DND-41 (cell line): ENCODE measurements around the gene NFATC2.

Source experiments
- ATAC-seq: fragments of 200-7000 bp; cut with Tn5 transposase; 3 replicates; pipeline ENCODE4 v1.9.1; 2021; ENCODE audit warnings: low read depth; ENCODE audit not compliant: insufficient read depth
- DNase-seq: peaks from one replicate; pipeline ENCODE4 v3.0.0-alpha.2; 2020
- H2AFZ ChIP-seq: 2 replicates; pipeline ENCODE4 v1.6.0; 2012; ENCODE audit warnings: low read depth, low read length
- H3K27ac ChIP-seq: 2 replicates; pipeline ENCODE4 v1.5.1; 2012; ENCODE audit warnings: low read length, inconsistent platforms
- H3K27me3 ChIP-seq: fragments of 200-600 bp; sonication (generic); 2 replicates; pipeline ENCODE4 v1.6.0; 2012; ENCODE audit warnings: low read length, mild to moderate bottlenecking, inconsistent platforms; ENCODE audit not compliant: insufficient read depth, poor library complexity
- H3K36me3 ChIP-seq: 2 replicates; pipeline ENCODE4 v1.5.1; 2012; ENCODE audit warnings: low read length, inconsistent platforms; ENCODE audit not compliant: insufficient read depth
- H3K4me1 ChIP-seq: 2 replicates; pipeline ENCODE4 v1.5.1; 2012; ENCODE audit warnings: mild to moderate bottlenecking, low read length; ENCODE audit not compliant: insufficient read depth
- H3K4me2 ChIP-seq: 2 replicates; pipeline ENCODE4 v1.6.0; 2012; ENCODE audit warnings: mild to moderate bottlenecking, moderate library complexity, low read length, inconsistent platforms; ENCODE audit not compliant: insufficient read depth
- H3K4me3 ChIP-seq, 2 experiments: fragments of 200-600 bp in 1 of 2; shearing (Covaris generic) in 1 of 2; 2 replicates each; pipeline ENCODE4 v1.5.1; 2012 to 2016; ENCODE audit warnings: inconsistent platforms in 2 of 2, low read length in 2 of 2, mild to moderate bottlenecking in 2 of 2, low read depth in 1 of 2, moderate library complexity in 1 of 2
- H3K79me2 ChIP-seq: 2 replicates; pipeline ENCODE4 v1.6.0; 2012; ENCODE audit warnings: low read length, inconsistent platforms; ENCODE audit not compliant: insufficient read depth
- H3K9ac ChIP-seq: 2 replicates; pipeline ENCODE4 v1.6.0; 2012; ENCODE audit warnings: low read depth, mild to moderate bottlenecking, inconsistent platforms, low read length, moderate library complexity
- H3K9me3 ChIP-seq: 2 replicates; pipeline ENCODE4 v1.5.1; 2012; ENCODE audit warnings: low read length, moderate library complexity, mild to moderate bottlenecking, inconsistent platforms; ENCODE audit not compliant: insufficient read depth, severe bottlenecking
- H4K20me1 ChIP-seq: 2 replicates; pipeline ENCODE4 v1.6.0; 2012; ENCODE audit warnings: low read length; ENCODE audit not compliant: insufficient read depth
- CTCF ChIP-seq: IDR thresholded peaks from 2 replicates; pipeline ENCODE4 v1.5.1; 2012; ENCODE audit warnings: borderline replicate concordance, low read length, moderate library complexity, mild to moderate bottlenecking; ENCODE audit not compliant: poor library complexity, severe bottlenecking; ENCODE audit errors: extremely low read depth
- EZH2 ChIP-seq: IDR thresholded peaks from 3 replicates; pipeline ENCODE4 v1.6.1; 2012; ENCODE audit warnings: borderline replicate concordance, low read depth, mild to moderate bottlenecking, moderate library complexity, low read length, inconsistent platforms; ENCODE audit not compliant: severe bottlenecking

NFATC2 gene

GRCh38 chr20:51418137-51418529 is 124.4 kb downstream of the NFATC2 start:
- Histone ChIP-seq H3K9ac (no peak overlapping the region), H3K27me3 (peaks cover 3% of the 10 kb centered on the region), H3K9me3 (no peaks in the 10 kb centered on the region), H3K4me1 (no peaks in the 10 kb centered on the region), H4K20me1 (no peaks in the 10 kb centered on the region), H3K4me3 (no peak overlapping the region), H2AFZ (no peak overlapping the region), H3K79me2 (no peaks in the 10 kb centered on the region), H3K36me3 (no peaks in the 10 kb centered on the region), H3K27ac (no peak overlapping the region), H3K4me2 (no peak overlapping the region)
- TF ChIP-seq EZH2 (no peak), CTCF (no peak)
- ATAC-seq (no peak), DNase-seq (no peak)

GRCh38 chr20:51417250-51418136 is 125.0 kb downstream of the NFATC2 start:
- no peak overlapping the region for H3K9ac ChIP-seq
- H2AFZ ChIP-seq: no peak overlapping the region
- no peak overlapping the region for H3K27ac ChIP-seq
- no peaks in the 10 kb centered on the region for H3K9me3 ChIP-seq
- peaks cover 3% of the 10 kb centered on the region for H3K27me3 ChIP-seq
- H3K36me3 ChIP-seq: no peaks in the 10 kb centered on the region
- ATAC-seq: no peak
- no peaks in the 10 kb centered on the region for H4K20me1 ChIP-seq
- DNase-seq: no peak
- H3K79me2 ChIP-seq: no peaks in the 10 kb centered on the region
- TF ChIP-seq CTCF (no peak), EZH2 (no peak)
- H3K4me2 ChIP-seq: no peak overlapping the region
- no peaks in the 10 kb centered on the region for H3K4me1 ChIP-seq
- no peak overlapping the region for H3K4me3 ChIP-seq

GRCh38 chr20:51416532-51417249 is 125.8 kb downstream of the NFATC2 start:
- H3K9me3 ChIP-seq: no peaks in the 10 kb centered on the region
- DNase-seq (no peak), ATAC-seq (no peak)
- H3K4me2 ChIP-seq: no peak overlapping the region
- H3K4me1 ChIP-seq: no peaks in the 10 kb centered on the region
- no peaks in the 10 kb centered on the region for H3K36me3 ChIP-seq
- H3K9ac ChIP-seq: no peak overlapping the region
- no peak overlapping the region for H2AFZ ChIP-seq
- H3K27ac ChIP-seq: no peak overlapping the region
- no peaks in the 10 kb centered on the region for H3K79me2 ChIP-seq
- H4K20me1 ChIP-seq: no peaks in the 10 kb centered on the region
- TF ChIP-seq EZH2 (no peak), CTCF (no peak)
- H3K27me3 ChIP-seq: peaks cover 3% of the 10 kb centered on the region
- no peak overlapping the region for H3K4me3 ChIP-seq
